Osteoblast (primary cell): ENCODE data around the gene STAT6. TPM values are rescaled to one million over a fixed set of nuclear protein-coding genes. Genes with fewer than 3 reads are reported as not detected.
"Not testable (repeated sequence)": the region's sequence is repeated elsewhere in the genome, so short reads cannot be mapped to it uniquely, and the experiment has no call there.

ENCODE experiments used
- DNase-seq: peaks from one replicate; pipeline ENCODE4 v3.0.0; 2011; ENCODE audit warnings: low spot score, mixed read lengths; ENCODE audit not compliant: insufficient read length; ENCODE audit errors: missing footprints
- H2AFZ ChIP-seq: 2 replicates; pipeline ENCODE4 v1.6.0; 2011; ENCODE audit warnings: mild to moderate bottlenecking, low read length
- H3K27ac ChIP-seq: 2 replicates; pipeline ENCODE4 v1.5.1; 2011; ENCODE audit warnings: mild to moderate bottlenecking, low read depth, low read length, moderate library complexity
- H3K27me3 ChIP-seq: 2 replicates; pipeline ENCODE4 v1.6.0; 2012; ENCODE audit warnings: mild to moderate bottlenecking, control low read depth, inconsistent platforms, low read length, moderate library complexity; ENCODE audit not compliant: insufficient read depth
- H3K36me3 ChIP-seq: 2 replicates; pipeline ENCODE4 v1.5.1; 2011; ENCODE audit warnings: mild to moderate bottlenecking, low read length, control low read depth, moderate library complexity; ENCODE audit not compliant: insufficient read depth
- H3K4me1 ChIP-seq: 2 replicates; pipeline ENCODE4 v1.5.1; 2011; ENCODE audit warnings: mild to moderate bottlenecking, low read length, control low read depth, moderate library complexity; ENCODE audit not compliant: insufficient read depth
- H3K4me2 ChIP-seq: 2 replicates; pipeline ENCODE4 v1.6.0; 2011; ENCODE audit warnings: mild to moderate bottlenecking, low read length; ENCODE audit not compliant: insufficient read depth
- H3K4me3 ChIP-seq: fragments of 200-600 bp; sonication (generic); 3 replicates; pipeline ENCODE4 v1.5.1; 2012; ENCODE audit warnings: mild to moderate bottlenecking, low read length, inconsistent platforms; ENCODE audit not compliant: insufficient read depth
- H3K79me2 ChIP-seq: 2 replicates; pipeline ENCODE4 v1.6.0; 2012; ENCODE audit warnings: mild to moderate bottlenecking, low read length, control low read depth, inconsistent platforms; ENCODE audit not compliant: insufficient read depth
- H3K9me3 ChIP-seq: 2 replicates; pipeline ENCODE4 v1.5.1; 2011; ENCODE audit warnings: low read depth, low read length, control low read depth
- H4K20me1 ChIP-seq: 2 replicates; pipeline ENCODE4 v1.6.0; 2012; ENCODE audit warnings: mild to moderate bottlenecking, low read length, control low read depth; ENCODE audit not compliant: insufficient read depth
- total RNA-seq: library from RNA; depleted of rRNA; stranded (reverse); fragments of >200 nt; gene quantifications from 2 replicates; pipeline ENCODE4 v1.2.3, GENCODE V29; 2012
- TF ChIP-seq, protein P1 (sequence below): IDR thresholded peaks from 2 replicates; pipeline ENCODE4 v1.5.1; 2011; ENCODE audit warnings: mild to moderate bottlenecking, low read depth, low read length, moderate library complexity; ENCODE audit errors: extremely low read depth

Gene STAT6
- total RNA-seq, 1 donor = 167 TPM

DNA sequence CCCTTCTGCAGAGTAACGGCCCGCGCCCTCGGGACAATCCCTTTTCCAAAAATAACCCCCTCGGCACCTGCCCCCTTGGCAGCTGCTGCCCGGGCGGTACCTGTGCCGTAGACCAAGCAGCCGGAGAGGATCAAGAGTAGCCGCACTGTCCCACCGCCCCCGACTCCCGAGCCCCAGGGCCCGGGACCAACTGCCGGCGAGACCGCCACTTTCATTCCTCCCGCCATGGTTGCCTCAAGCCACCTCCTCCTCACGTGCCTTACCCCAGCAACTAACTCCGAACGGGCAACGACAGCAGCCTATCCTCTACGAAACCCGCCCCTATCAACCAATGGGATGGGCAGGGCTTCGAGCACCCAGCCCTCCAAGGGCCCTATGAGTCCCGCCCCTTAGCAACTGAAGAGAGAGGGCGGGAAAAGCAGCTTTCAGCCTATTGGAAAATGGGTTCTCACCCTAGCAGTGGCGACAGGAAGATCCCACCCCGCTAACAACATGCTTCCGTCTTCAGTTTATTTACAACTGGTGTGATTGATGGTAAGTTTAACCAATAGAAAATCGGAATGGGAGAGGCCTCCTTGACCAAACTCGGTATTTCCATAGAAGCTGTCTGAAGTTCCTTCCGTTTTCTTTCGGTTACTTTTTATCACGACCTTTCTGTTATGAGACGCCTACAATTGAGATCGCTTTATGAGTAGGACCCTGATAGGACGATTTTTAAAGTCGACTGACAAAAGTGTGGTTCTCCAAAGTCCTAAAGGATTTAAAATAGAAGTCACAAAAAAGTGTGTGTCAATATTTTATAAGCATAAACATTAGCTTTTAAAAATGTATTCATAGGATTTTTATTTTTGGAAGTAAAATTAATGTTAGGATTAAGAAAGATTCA is 32.4 kb downstream of the STAT6 start, which contains the start of gene NEMP1:
Gene NEMP1 (minus strand): TSS at position 273 of the 886 bp plus-strand sequence. CDS start 46 bp downstream, at position 227.
- Histone ChIP-seq H3K4me3 (peak within 1 kb of the TSS; percentile 96), H3K27me3 (no peaks in the 10 kb centered on the region), H3K79me2 (peaks cover 36% of the 10 kb centered on the region), H2AFZ (peak within 1 kb of the TSS; percentile 92), H4K20me1 (no peaks in the 10 kb centered on the region), H3K4me2 (peak within 1 kb of the TSS; percentile 99), H3K4me1 (peaks cover 17% of the 10 kb centered on the region), H3K36me3 (peaks cover 3% of the 10 kb centered on the region), H3K9me3 (no peaks in the 10 kb centered on the region), H3K27ac (peak within 1 kb of the TSS; percentile 71)
- peak; percentile 97 for DNase-seq
- TF ChIP-seq, protein P1, sequence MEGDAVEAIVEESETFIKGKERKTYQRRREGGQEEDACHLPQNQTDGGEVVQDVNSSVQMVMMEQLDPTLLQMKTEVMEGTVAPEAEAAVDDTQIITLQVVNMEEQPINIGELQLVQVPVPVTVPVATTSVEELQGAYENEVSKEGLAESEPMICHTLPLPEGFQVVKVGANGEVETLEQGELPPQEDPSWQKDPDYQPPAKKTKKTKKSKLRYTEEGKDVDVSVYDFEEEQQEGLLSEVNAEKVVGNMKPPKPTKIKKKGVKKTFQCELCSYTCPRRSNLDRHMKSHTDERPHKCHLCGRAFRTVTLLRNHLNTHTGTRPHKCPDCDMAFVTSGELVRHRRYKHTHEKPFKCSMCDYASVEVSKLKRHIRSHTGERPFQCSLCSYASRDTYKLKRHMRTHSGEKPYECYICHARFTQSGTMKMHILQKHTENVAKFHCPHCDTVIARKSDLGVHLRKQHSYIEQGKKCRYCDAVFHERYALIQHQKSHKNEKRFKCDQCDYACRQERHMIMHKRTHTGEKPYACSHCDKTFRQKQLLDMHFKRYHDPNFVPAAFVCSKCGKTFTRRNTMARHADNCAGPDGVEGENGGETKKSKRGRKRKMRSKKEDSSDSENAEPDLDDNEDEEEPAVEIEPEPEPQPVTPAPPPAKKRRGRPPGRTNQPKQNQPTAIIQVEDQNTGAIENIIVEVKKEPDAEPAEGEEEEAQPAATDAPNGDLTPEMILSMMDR = no peak

DNA sequence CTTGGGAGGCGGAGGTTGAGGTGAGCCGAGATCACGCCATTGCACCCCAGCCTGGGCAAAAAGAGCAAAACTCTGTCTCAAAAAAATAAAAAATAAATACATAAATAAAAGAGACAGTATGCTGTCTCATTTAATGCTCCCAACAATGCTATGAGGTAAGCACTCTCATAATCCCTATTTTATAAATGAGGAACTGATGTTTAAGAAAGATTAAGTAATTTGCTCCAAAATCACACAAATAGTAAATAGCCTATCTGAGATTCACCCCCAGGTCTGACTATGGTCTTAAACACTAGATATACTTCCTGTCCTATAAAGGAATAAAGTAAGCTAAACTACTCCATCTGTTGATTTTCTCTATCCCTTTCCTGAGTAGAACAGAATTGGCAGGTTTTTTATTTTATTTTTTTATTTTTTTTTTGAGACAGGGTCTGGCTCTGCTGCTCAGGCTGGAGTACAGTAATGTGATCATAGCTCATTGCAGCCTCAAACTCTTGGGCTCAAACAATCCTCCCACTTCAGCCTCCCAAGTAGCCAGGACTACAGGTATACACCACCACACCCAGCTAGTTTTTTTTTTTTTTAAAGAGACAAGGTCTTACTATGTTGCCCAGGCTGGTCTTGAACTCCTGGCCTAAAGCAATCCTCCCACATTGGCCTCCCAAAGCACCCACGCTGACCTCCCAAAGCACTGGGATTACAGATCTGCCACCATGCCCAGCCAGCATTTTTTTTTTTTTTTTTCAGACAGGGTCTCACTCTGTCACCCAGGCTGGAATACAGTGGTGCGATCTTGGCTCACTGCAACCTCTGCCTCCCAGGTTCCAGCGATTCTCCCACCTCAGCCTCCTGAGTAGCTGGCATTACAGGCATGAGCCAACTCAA is 37.4 kb downstream of the STAT6 start:
- Histone ChIP-seq H3K4me1 (peaks cover 12% of the 10 kb centered on the region), H3K36me3 (peaks cover 20% of the 10 kb centered on the region), H3K79me2 (peaks cover 49% of the 10 kb centered on the region)
- H3K27ac ChIP-seq, H3K4me2 ChIP-seq, H2AFZ ChIP-seq, H3K4me3 ChIP-seq, H4K20me1 ChIP-seq, H3K27me3 ChIP-seq, H3K9me3 ChIP-seq: not testable (repeated sequence)
- peak; percentile 72 for DNase-seq

DNA sequence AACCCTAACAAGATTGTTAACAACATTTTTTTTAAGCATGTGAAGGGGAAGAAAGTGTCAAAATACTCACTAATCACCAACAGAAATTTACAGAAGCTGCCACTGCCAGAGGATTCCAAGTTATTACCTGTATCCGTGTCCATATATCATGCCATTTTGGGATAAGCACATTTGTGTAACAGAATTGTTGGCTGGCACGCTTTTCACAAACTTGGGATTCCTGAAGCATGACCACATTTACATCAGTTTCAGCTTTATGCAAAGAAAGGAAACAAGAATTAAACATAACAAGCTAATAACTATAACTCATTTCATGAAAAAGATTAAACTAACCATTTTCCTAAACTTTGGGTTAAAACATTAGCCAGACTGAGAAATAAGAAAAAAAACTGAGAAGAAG is 38.5 kb downstream of the STAT6 start:
- Histone ChIP-seq H3K4me3 (no peak overlapping the region), H3K27ac (no peak overlapping the region), H3K79me2 (peaks cover 42% of the 10 kb centered on the region), H3K27me3 (no peaks in the 10 kb centered on the region), H4K20me1 (no peaks in the 10 kb centered on the region), H3K9me3 (no peaks in the 10 kb centered on the region), H2AFZ (peak overlapping the region; percentile 41), H3K4me1 (peaks cover 10% of the 10 kb centered on the region), H3K4me2 (peak overlapping the region; percentile 3), H3K36me3 (peaks cover 25% of the 10 kb centered on the region)
- DNase-seq = peak; percentile 37
- TF ChIP-seq, protein P1 = no peak

DNA sequence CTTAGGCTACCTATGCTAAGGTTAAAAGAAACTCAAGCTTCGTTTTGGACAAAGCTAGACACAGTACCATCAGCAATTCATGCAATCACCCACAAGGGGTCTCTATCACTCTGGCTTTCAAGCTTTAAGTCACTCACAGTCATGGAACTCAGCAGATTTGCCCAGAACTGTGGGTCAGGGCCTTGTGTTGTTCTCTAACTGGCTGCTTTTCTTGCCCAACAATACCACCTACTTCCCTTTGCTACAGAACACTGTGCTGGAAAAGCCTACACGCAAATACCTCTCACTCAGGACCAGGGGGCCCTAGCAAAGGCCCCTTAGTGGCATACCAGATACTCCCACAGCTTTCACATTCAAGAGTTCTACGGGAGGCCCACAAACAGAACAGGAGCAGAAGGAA is 41.6 kb downstream of the STAT6 start:
- DNase-seq = peak; percentile 37
- H3K36me3 ChIP-seq = peaks cover 27% of the 10 kb centered on the region
- H4K20me1 ChIP-seq = no peaks in the 10 kb centered on the region
- H3K79me2 ChIP-seq = peaks cover 21% of the 10 kb centered on the region
- peak overlapping the region; percentile 29 for H3K27ac ChIP-seq
- no peak overlapping the region for H3K4me2 ChIP-seq
- H2AFZ ChIP-seq = peak overlapping the region; percentile 84
- no peaks in the 10 kb centered on the region for H3K9me3 ChIP-seq
- peaks cover 5% of the 10 kb centered on the region for H3K4me1 ChIP-seq
- TF ChIP-seq, protein P1 = peak; percentile 89
- H3K27me3 ChIP-seq = no peaks in the 10 kb centered on the region
- no peak overlapping the region for H3K4me3 ChIP-seq
